HepG2 (cell line): ENCODE results near the gene DMXL2. TPM values are rescaled to one million over a fixed set of nuclear protein-coding genes. Genes with fewer than 3 reads are reported as not detected.

Experiments used
- ADNP ChIP-seq: sonication (generic); formaldehyde crosslinking; IDR thresholded peaks from 2 replicates; pipeline ENCODE4 v1.4.0; 2020; ENCODE audit warnings: missing genetic modification reagents
- AFF4 ChIP-seq: sonication (generic); formaldehyde crosslinking; IDR thresholded peaks from 2 replicates; pipeline ENCODE4 v1.4.0; 2020; ENCODE audit warnings: missing genetic modification reagents
- ISX ChIP-seq: sonication (generic); formaldehyde crosslinking; conservative IDR thresholded peaks from 2 replicates; pipeline ENCODE4 v1.5.0; 2020; ENCODE audit warnings: missing genetic modification reagents
- JARID2 ChIP-seq: sonication (generic); formaldehyde crosslinking; IDR thresholded peaks from 2 replicates; pipeline ENCODE4 v1.8.1; 2023; ENCODE audit warnings: missing genetic modification reagents, inconsistent platforms; ENCODE audit not compliant: insufficient replicate concordance
- KAT7 ChIP-seq: IDR thresholded peaks from 2 replicates; pipeline ENCODE4 v1.6.1; 2018; ENCODE audit warnings: borderline replicate concordance, missing compliant biosample characterization
- KDM2A ChIP-seq: sonication (generic); formaldehyde crosslinking; IDR thresholded peaks from 2 replicates; pipeline ENCODE4 v1.4.0; 2020; ENCODE audit warnings: low read depth, missing genetic modification reagents, borderline replicate concordance
- MBNL3 ChIP-seq: fragments of 250-450 bp; sonication (Bioruptor Pico); conservative IDR thresholded peaks from 2 replicates; pipeline ENCODE4 v1.8.0; 2022; ENCODE audit warnings: mild to moderate bottlenecking, inconsistent platforms
- MIER2 ChIP-seq: IDR thresholded peaks from 2 replicates; pipeline ENCODE4 v1.6.1; 2016; ENCODE audit warnings: missing biosample characterization, missing genetic modification reagents
- NCOA1 ChIP-seq: sonication (generic); formaldehyde crosslinking; IDR thresholded peaks from 2 replicates; pipeline ENCODE4 v1.9.0; 2021; ENCODE audit warnings: missing genetic modification reagents
- POGZ ChIP-seq: sonication (generic); formaldehyde crosslinking; IDR thresholded peaks from 2 replicates; pipeline ENCODE4 v1.4.0; 2020; ENCODE audit warnings: mild to moderate bottlenecking, missing genetic modification reagents
- RXRA ChIP-seq: sonication (generic); formaldehyde crosslinking; IDR thresholded peaks from 2 replicates; pipeline ENCODE4 v1.5.1; 2020; ENCODE audit warnings: missing genetic modification reagents
- SMARCE1 ChIP-seq: fragments of 450-650 bp; IDR thresholded peaks from 2 replicates; pipeline ENCODE4 v1.6.1; 2017; ENCODE audit warnings: borderline replicate concordance
- STAT5B ChIP-seq: sonication (generic); formaldehyde crosslinking; IDR thresholded peaks from 2 replicates; pipeline ENCODE4 v1.4.0; 2020; ENCODE audit warnings: missing genetic modification reagents
- ZNF205 ChIP-seq: IDR thresholded peaks from 2 replicates; pipeline ENCODE4 v1.6.1; 2018; ENCODE audit warnings: missing biosample characterization, missing genetic modification reagents
- ZNF263 ChIP-seq: sonication (generic); formaldehyde crosslinking; IDR thresholded peaks from 2 replicates; pipeline ENCODE4 v1.4.0; 2020; ENCODE audit warnings: missing genetic modification reagents
- ZNF331 ChIP-seq: sonication (generic); formaldehyde crosslinking; IDR thresholded peaks from 2 replicates; pipeline ENCODE4 v1.4.0; 2020; ENCODE audit warnings: missing genetic modification reagents
- ZNF556 ChIP-seq: sonication (generic); formaldehyde crosslinking; IDR thresholded peaks from 2 replicates; pipeline ENCODE4 v1.4.0; 2020; ENCODE audit warnings: mild to moderate bottlenecking, missing genetic modification reagents, borderline replicate concordance
- ZNF713 ChIP-seq: sonication (generic); formaldehyde crosslinking; IDR thresholded peaks from 2 replicates; pipeline ENCODE4 v1.4.0; 2020; ENCODE audit warnings: mild to moderate bottlenecking, missing genetic modification reagents
- ZNF746 ChIP-seq: sonication (generic); formaldehyde crosslinking; IDR thresholded peaks from 2 replicates; pipeline ENCODE4 v1.8.0; 2022; ENCODE audit warnings: mild to moderate bottlenecking, missing genetic modification reagents
- ZSCAN21 ChIP-seq: sonication (generic); formaldehyde crosslinking; IDR thresholded peaks from 2 replicates; pipeline ENCODE4 v1.8.0; 2022; ENCODE audit warnings: mild to moderate bottlenecking, missing genetic modification reagents, moderate library complexity, borderline replicate concordance
- polyA plus RNA-seq, 8 experiments: library from polyadenylated mRNA; depleted of rRNA in 3 of 8; stranded (reverse) in 7 of 8; unstranded in 1 of 8; fragments of >200 nt; fragmentation: Illumina TruSeq in 4 of 8; extraction: Trizol in 4 of 8; gene quantifications; 2 replicates each; pipeline versions ENCODE4 v1.2.1 to v1.2.3, GENCODE V29; 2011 to 2016; ENCODE audit warnings: low read depth in 4 of 8, missing spikeins in 1 of 8, mixed read lengths in 1 of 8; ENCODE audit not compliant: insufficient read depth in 1 of 8
- total RNA-seq, 5 experiments: library from RNA; depleted of rRNA; stranded (reverse); fragments of >200 nt; fragmentation: Illumina TruSeq; extraction: Trizol; gene quantifications; 2 replicates each; pipeline ENCODE4 v1.2.3, GENCODE V29; 2016; ENCODE audit warnings: low read depth in 1 of 5
- TF ChIP-seq, protein P1 (sequence below): sonication (generic); formaldehyde crosslinking; IDR thresholded peaks from 2 replicates; pipeline ENCODE4 v1.8.1; 2022; ENCODE audit warnings: low read depth, mild to moderate bottlenecking, missing genetic modification reagents
- TF ChIP-seq, protein P2 (sequence below), 2 experiments: sonication (generic) in 1 of 2; formaldehyde crosslinking in 1 of 2; IDR thresholded peaks; 2 replicates each; pipeline versions ENCODE4 v1.4.0 to v1.6.1; 2018 to 2020; ENCODE audit warnings: missing genetic modification reagents in 2 of 2, borderline replicate concordance in 1 of 2, low read depth in 1 of 2, mild to moderate bottlenecking in 1 of 2, missing biosample characterization in 1 of 2

DMXL2 gene
- total and polyA plus RNA-seq, 2 of the 13 experiments (the other 11 are each of a cell fraction or from before 2014, with no cell fraction given) = 11.6 to 15.3 TPM

GRCh38 chr15:51622604-51623370, at the start of gene DMXL2 (continued):
- TF ChIP-seq, protein P1, sequence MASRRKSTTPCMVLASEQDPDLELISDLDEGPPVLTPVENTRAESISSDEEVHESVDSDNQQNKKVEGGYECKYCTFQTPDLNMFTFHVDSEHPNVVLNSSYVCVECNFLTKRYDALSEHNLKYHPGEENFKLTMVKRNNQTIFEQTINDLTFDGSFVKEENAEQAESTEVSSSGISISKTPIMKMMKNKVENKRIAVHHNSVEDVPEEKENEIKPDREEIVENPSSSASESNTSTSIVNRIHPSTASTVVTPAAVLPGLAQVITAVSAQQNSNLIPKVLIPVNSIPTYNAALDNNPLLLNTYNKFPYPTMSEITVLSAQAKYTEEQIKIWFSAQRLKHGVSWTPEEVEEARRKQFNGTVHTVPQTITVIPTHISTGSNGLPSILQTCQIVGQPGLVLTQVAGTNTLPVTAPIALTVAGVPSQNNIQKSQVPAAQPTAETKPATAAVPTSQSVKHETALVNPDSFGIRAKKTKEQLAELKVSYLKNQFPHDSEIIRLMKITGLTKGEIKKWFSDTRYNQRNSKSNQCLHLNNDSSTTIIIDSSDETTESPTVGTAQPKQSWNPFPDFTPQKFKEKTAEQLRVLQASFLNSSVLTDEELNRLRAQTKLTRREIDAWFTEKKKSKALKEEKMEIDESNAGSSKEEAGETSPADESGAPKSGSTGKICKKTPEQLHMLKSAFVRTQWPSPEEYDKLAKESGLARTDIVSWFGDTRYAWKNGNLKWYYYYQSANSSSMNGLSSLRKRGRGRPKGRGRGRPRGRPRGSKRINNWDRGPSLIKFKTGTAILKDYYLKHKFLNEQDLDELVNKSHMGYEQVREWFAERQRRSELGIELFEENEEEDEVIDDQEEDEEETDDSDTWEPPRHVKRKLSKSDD (CRISPR knock-in tag) = 0 out of 2 replicates have a peak, but pooled peaks have one; percentile 33
- no peak for TF ChIP-seq ZNF713 (CRISPR knock-in tag)
- TF ChIP-seq RXRA (CRISPR knock-in tag) = peak; percentile 56; the same call in 1 of the 2 replicates
- no peak for TF ChIP-seq ZNF263 (CRISPR knock-in tag)
- no peak for TF ChIP-seq AFF4 (CRISPR knock-in tag)
- TF ChIP-seq ISX (CRISPR knock-in tag) = no peak
- TF ChIP-seq JARID2 = peak; percentile 35
- TF ChIP-seq MBNL3 (CRISPR knock-in tag) = no peak
- TF ChIP-seq ADNP (CRISPR knock-in tag) = no peak
- TF ChIP-seq, protein P2, sequence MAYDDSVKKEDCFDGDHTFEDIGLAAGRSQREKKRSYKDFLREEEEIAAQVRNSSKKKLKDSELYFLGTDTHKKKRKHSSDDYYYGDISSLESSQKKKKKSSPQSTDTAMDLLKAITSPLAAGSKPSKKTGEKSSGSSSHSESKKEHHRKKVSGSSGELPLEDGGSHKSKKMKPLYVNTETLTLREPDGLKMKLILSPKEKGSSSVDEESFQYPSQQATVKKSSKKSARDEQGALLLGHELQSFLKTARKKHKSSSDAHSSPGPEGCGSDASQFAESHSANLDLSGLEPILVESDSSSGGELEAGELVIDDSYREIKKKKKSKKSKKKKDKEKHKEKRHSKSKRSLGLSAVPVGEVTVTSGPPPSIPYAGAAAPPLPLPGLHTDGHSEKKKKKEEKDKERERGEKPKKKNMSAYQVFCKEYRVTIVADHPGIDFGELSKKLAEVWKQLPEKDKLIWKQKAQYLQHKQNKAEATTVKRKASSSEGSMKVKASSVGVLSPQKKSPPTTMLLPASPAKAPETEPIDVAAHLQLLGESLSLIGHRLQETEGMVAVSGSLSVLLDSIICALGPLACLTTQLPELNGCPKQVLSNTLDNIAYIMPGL (CRISPR knock-in tag; IDR thresholded peaks at IDR 0.05; ENCODE audit: borderline replicate concordance in 1 of 2, low read depth in 1 of 2) = peak in 1 of 2 experiments; percentile 15; a peak in 1 of 4 replicates
- peak; percentile 32; the same call in 1 of the 2 replicates for TF ChIP-seq ZNF331
- no peak for TF ChIP-seq SMARCE1
- no peak for TF ChIP-seq NCOA1 (CRISPR knock-in tag)
- 0 out of 2 replicates have a peak, but pooled peaks have one; percentile 46 for TF ChIP-seq ZNF205
- no peak for TF ChIP-seq MIER2 (CRISPR knock-in tag)
- peak; percentile 60; the same call in 1 of the 2 replicates for TF ChIP-seq KAT7 (CRISPR knock-in tag)
- TF ChIP-seq KDM2A = peak; percentile 76; the same call in 1 of the 2 replicates
- TF ChIP-seq STAT5B (CRISPR knock-in tag) = no peak
- peak; percentile 37; the same call in 1 of the 2 replicates for TF ChIP-seq POGZ (CRISPR knock-in tag)
- TF ChIP-seq ZNF746 = 0 out of 2 replicates have a peak, but pooled peaks have one; percentile 58
- no peak; the same call in 1 of the 2 replicates for TF ChIP-seq ZSCAN21
- 0 out of 2 replicates have a peak, but pooled peaks have one; percentile 2 for TF ChIP-seq ZNF556 (CRISPR knock-in tag)
